ENCODE data around the gene SKP1.
A peak's percentile ranks its signal among the peaks of the same experiment; 100 is the strongest.

Gene SKP1

GRCh38 chr5:134143431-134143830 lies 33.3 kb downstream of the SKP1 start:
- no peak for DNase-seq

- no peak for DNase-seq
Measured at GRCh38 chr5:134142806-134143205, 33.9 kb downstream of the SKP1 start.

- no peak for DNase-seq
Measured at GRCh38 chr5:134142052-134142451, 34.7 kb downstream of the SKP1 start.

- peak in 1 of 2 donors; percentile 5 for DNase-seq
Measured at GRCh38 chr5:134141331-134142050, 35.3 kb downstream of the SKP1 start.

GRCh38 chr5:134140530-134141201 lies 36.1 kb downstream of the SKP1 start:
- DNase-seq = peak; percentile 81

- DNase-seq = no peak
Measured at GRCh38 chr5:134139891-134140469, 36.8 kb downstream of the SKP1 start.

- no peak for DNase-seq
Measured at GRCh38 chr5:134139377-134139851, 37.3 kb downstream of the SKP1 start.

GRCh38 chr5:134138416-134139376 lies 38.1 kb downstream of the SKP1 start:
- DNase-seq = no peak

- no peak for DNase-seq
Measured at GRCh38 chr5:134136771-134137170, 40.0 kb downstream of the SKP1 start.

- no peak for DNase-seq
Measured at GRCh38 chr5:134136221-134136631, 40.5 kb downstream of the SKP1 start.

- no peak for DNase-seq
Measured at GRCh38 chr5:134135091-134135655, 41.6 kb downstream of the SKP1 start.

- DNase-seq = no peak
Measured at GRCh38 chr5:134133995-134134541, 42.7 kb downstream of the SKP1 start.

GRCh38 chr5:134133188-134133994 lies 43.4 kb downstream of the SKP1 start:
- no peak for DNase-seq

GRCh38 chr5:134132372-134133187 lies 44.2 kb downstream of the SKP1 start:
- no peak for DNase-seq

- DNase-seq = no peak
Measured at GRCh38 chr5:134131578-134132350, 45.0 kb downstream of the SKP1 start.

GRCh38 chr5:134131165-134131564 lies 45.6 kb downstream of the SKP1 start:
- DNase-seq = no peak

GRCh38 chr5:134130239-134130945 lies 46.4 kb downstream of the SKP1 start:
- DNase-seq = no peak

GRCh38 chr5:134129411-134130238 lies 47.1 kb downstream of the SKP1 start:
- no peak for DNase-seq

Measured in inflammatory macrophage (primary cell).